Trophoblast cell (in vitro differentiated cells and primary cell): ENCODE data around the gene IGF1R.

Source experiments
- DNase-seq, 2 donors: peaks; one replicate each; pipeline ENCODE4 v3.0.0-alpha.2; 2016
- H2AFZ ChIP-seq: 2 replicates; pipeline ENCODE4 v1.6.1; 2013; ENCODE audit warnings: low read length, moderate library complexity, mild to moderate bottlenecking; ENCODE audit not compliant: insufficient read depth, poor library complexity
- H2AK5ac ChIP-seq: 2 replicates; pipeline ENCODE4 v1.6.1; 2013; ENCODE audit warnings: mild to moderate bottlenecking, low read length
- H2BK120ac ChIP-seq: 2 replicates; pipeline ENCODE4 v1.6.1; 2013; ENCODE audit warnings: low read length, mild to moderate bottlenecking, moderate library complexity; ENCODE audit not compliant: insufficient read depth, poor library complexity
- H2BK12ac ChIP-seq: 2 replicates; pipeline ENCODE4 v1.6.1; 2013; ENCODE audit warnings: mild to moderate bottlenecking, low read length, moderate library complexity
- H2BK5ac ChIP-seq: 2 replicates; pipeline ENCODE4 v1.6.1; 2013; ENCODE audit warnings: low read length, low read depth, moderate library complexity, mild to moderate bottlenecking; ENCODE audit not compliant: poor library complexity
- H3K14ac ChIP-seq: 2 replicates; pipeline ENCODE4 v1.6.1; 2013; ENCODE audit warnings: mild to moderate bottlenecking, low read length
- H3K18ac ChIP-seq: 2 replicates; pipeline ENCODE4 v1.6.1; 2013; ENCODE audit warnings: mild to moderate bottlenecking, low read length
- H3K23ac ChIP-seq: 2 replicates; pipeline ENCODE4 v1.6.1; 2013; ENCODE audit warnings: low read length
- H3K27ac ChIP-seq: 2 replicates; pipeline ENCODE4 v1.5.1; 2013; ENCODE audit warnings: low read depth, mild to moderate bottlenecking, inconsistent platforms, low read length, moderate library complexity
- H3K27me3 ChIP-seq: 2 replicates; pipeline ENCODE4 v1.6.1; 2013; ENCODE audit warnings: inconsistent platforms, mild to moderate bottlenecking, low read length, moderate library complexity; ENCODE audit not compliant: insufficient read depth
- H3K36me3 ChIP-seq, 2 experiments: 1 replicate in 1 of 2; 2 replicates in 1 of 2; pipeline ENCODE4 v1.6.1; 2013; ENCODE audit warnings: low read length in 2 of 2, mild to moderate bottlenecking in 2 of 2, moderate library complexity in 1 of 2; ENCODE audit not compliant: insufficient read depth in 2 of 2, control insufficient read depth in 1 of 2
- H3K4ac ChIP-seq: 2 replicates; pipeline ENCODE4 v1.6.1; 2013; ENCODE audit warnings: low read depth, mild to moderate bottlenecking, low read length, moderate library complexity
- H3K4me1 ChIP-seq, 2 experiments: 1 replicate in 1 of 2; 2 replicates in 1 of 2; pipeline ENCODE4 v1.6.1; 2013; ENCODE audit warnings: low read length in 2 of 2, mild to moderate bottlenecking in 2 of 2, moderate library complexity in 1 of 2; ENCODE audit not compliant: insufficient read depth in 2 of 2, control insufficient read depth in 1 of 2
- H3K4me2 ChIP-seq: 2 replicates; pipeline ENCODE4 v1.6.1; 2013; ENCODE audit warnings: inconsistent platforms, mild to moderate bottlenecking, low read length, moderate library complexity
- H3K4me3 ChIP-seq: 2 replicates; pipeline ENCODE4 v1.5.1; 2013; ENCODE audit warnings: mild to moderate bottlenecking, low read depth, low read length, inconsistent platforms
- H3K79me1 ChIP-seq: one replicate; pipeline ENCODE4 v1.6.1; 2013; ENCODE audit warnings: low read length
- H3K79me2 ChIP-seq: 2 replicates; pipeline ENCODE4 v1.6.1; 2013; ENCODE audit warnings: low read length, mild to moderate bottlenecking; ENCODE audit not compliant: control insufficient read depth, insufficient read depth, poor library complexity
- H3K9ac ChIP-seq: 2 replicates; pipeline ENCODE4 v1.6.1; 2013; ENCODE audit warnings: mild to moderate bottlenecking, low read length
- H3K9me3 ChIP-seq: 2 replicates; pipeline ENCODE4 v1.6.1; 2013; ENCODE audit warnings: low read depth, mild to moderate bottlenecking, control low read depth, inconsistent platforms, low read length; ENCODE audit not compliant: insufficient read depth
- H4K12ac ChIP-seq: 2 replicates; pipeline ENCODE4 v1.6.1; 2013; ENCODE audit warnings: low read depth, mild to moderate bottlenecking, low read length, moderate library complexity
- H4K8ac ChIP-seq: 2 replicates; pipeline ENCODE4 v1.6.1; 2013; ENCODE audit warnings: low read depth, mild to moderate bottlenecking, low read length, moderate library complexity
- H4K91ac ChIP-seq: one replicate; pipeline ENCODE4 v1.6.1; 2013; ENCODE audit warnings: low read depth, mild to moderate bottlenecking, low read length, moderate library complexity
- WGBS: extraction: QIAGEN DNeasy Blood & Tissue Kit; methylation state at CpG from one replicate; pipeline ENCODE4 v1.1.7; 2013; ENCODE audit warnings: missing lambda C conversion rate; ENCODE audit not compliant: insufficient read length, insufficient coverage; ENCODE audit errors: extremely low coverage; 5-methylcytosine and 5-hydroxymethylcytosine counted together

The IGF1R gene

DNA sequence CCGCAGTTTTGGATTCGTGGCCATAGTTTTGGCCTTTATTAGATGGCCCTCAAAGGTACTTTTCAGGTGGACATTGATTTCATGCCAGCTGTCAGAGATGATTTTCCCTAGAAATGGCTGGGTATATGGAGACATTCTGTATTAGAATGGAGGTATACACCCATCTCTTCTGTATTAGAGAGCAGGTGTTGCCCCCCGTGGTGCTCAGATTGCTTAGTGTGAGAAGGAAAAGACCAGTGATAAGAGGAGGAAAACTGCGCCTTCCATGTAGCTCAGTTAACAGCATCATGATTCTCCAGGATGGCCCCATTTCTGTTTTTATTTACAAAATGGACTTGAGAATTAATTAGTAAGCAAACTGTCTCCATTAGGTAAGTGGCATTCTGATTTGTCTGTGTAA, 145.9 kb downstream of the IGF1R start:
- Histone ChIP-seq H4K8ac (no peak overlapping the region), H2AFZ (no peak overlapping the region)
- WGBS, result no CpG with 5 or more reads among the region's 4 CpGs

DNA sequence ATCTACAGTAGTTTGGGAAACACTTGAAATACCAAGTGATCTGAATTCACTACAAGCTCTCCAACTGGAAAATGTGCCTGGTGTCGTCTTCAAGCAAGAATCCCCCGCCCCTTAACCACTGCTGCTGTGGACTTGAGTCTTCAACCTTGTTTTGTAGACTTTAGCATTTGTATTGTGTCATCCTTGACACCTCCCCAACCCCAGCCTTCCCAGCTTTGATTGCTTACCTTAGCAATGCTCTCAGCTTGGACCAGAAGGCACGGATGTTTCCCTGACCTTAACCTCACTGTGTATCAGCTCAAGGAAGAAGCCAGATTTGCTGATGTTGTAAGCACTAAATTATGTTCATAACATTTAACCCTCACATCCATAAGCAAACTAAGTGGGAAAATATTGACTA, 146.4 kb downstream of the IGF1R start:
- Histone ChIP-seq H3K27me3 (no peaks in the 10 kb centered on the region), H2BK12ac (no peak overlapping the region), H3K36me3 (peaks cover 2% of the 10 kb centered on the region in 2 experiments), H4K12ac (no peak overlapping the region), H3K9ac (no peak overlapping the region), H3K14ac (no peak overlapping the region), H3K23ac (no peak overlapping the region), H3K79me2 (peaks cover 10% of the 10 kb centered on the region), H3K4me3 (no peak overlapping the region), H3K4ac (no peak overlapping the region), H2BK120ac (no peak overlapping the region), H3K27ac (no peak overlapping the region), H3K4me1 (peaks cover 7 to 9% of the 10 kb centered on the region in 2 experiments), H2BK5ac (no peak overlapping the region), H3K18ac (no peak overlapping the region), H2AK5ac (no peak overlapping the region), H3K4me2 (no peak overlapping the region), H3K9me3 (peaks cover 2% of the 10 kb centered on the region), H4K91ac (no peak overlapping the region), H4K8ac (no peak overlapping the region), H3K79me1 (no peaks in the 10 kb centered on the region), H2AFZ (no peak overlapping the region)
- DNase-seq, result peak; percentile 38 to 73
- WGBS, result no CpG with 5 or more reads among the region's 3 CpGs

More for the DNA sequence above, 145.9 kb downstream of the IGF1R start:
- Histone ChIP-seq H4K91ac (no peak overlapping the region), H3K4ac (peak overlapping the region; percentile 66), H3K4me3 (no peak overlapping the region), H3K9ac (no peak overlapping the region), H3K23ac (no peak overlapping the region), H3K14ac (no peak overlapping the region), H3K79me1 (no peaks in the 10 kb centered on the region), H4K12ac (no peak overlapping the region), H2BK12ac (no peak overlapping the region), H3K27ac (no peak overlapping the region), H3K18ac (no peak overlapping the region), H3K79me2 (peaks cover 12% of the 10 kb centered on the region), H3K4me2 (no peak overlapping the region), H3K9me3 (peaks cover 2% of the 10 kb centered on the region), H2BK5ac (no peak overlapping the region), H3K27me3 (no peaks in the 10 kb centered on the region), H2BK120ac (no peak overlapping the region), H3K36me3 (peaks cover 2% of the 10 kb centered on the region in 2 experiments), H3K4me1 (peaks cover 4 to 7% of the 10 kb centered on the region in 2 experiments), H2AK5ac (no peak overlapping the region)
- DNase-seq, result no peak

DNA sequence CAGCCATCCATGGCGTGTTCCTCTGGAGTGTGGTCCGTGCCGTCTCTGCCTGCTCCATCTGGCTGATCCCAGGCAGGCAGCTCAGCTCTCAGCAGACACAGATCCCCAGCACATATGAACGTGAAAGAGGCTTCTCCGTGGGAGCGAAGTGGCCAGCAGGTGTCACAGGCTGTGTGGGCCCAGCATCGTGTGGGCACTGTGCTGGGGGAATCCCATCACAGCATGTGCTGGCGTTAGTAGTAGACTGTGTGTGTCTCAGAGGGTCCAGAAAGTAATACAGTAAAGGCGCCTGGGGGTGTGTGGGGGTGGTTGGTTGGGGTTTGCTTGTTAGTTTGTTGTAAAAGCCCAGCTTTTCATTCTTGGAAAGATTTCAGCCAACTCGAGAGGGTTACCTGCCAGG, 147.6 kb downstream of the IGF1R start:
- H2BK120ac ChIP-seq, result no peak overlapping the region
- peaks cover 0 to 2% of the 10 kb centered on the region in 2 experiments for H3K36me3 ChIP-seq
- H3K4ac ChIP-seq, result peak overlapping the region; percentile 94
- H4K8ac ChIP-seq, result no peak overlapping the region
- no peaks in the 10 kb centered on the region for H3K27me3 ChIP-seq
- no peak overlapping the region for H2AK5ac ChIP-seq
- H3K79me1 ChIP-seq, result peaks cover under 1% of the 10 kb centered on the region
- H3K23ac ChIP-seq, result no peak overlapping the region
- H3K18ac ChIP-seq, result peak overlapping the region; percentile 81
- WGBS, result no CpG with 5 or more reads among the region's 10 CpGs
- H3K9ac ChIP-seq, result no peak overlapping the region
- H3K27ac ChIP-seq, result no peak overlapping the region
- no peak overlapping the region for H3K4me3 ChIP-seq
- H3K14ac ChIP-seq, result no peak overlapping the region
- H4K91ac ChIP-seq, result no peak overlapping the region
- H2BK5ac ChIP-seq, result no peak overlapping the region
- H2BK12ac ChIP-seq, result no peak overlapping the region
- H4K12ac ChIP-seq, result no peak overlapping the region
- no peak overlapping the region for H2AFZ ChIP-seq
- H3K9me3 ChIP-seq, result peaks cover 2% of the 10 kb centered on the region
- H3K4me1 ChIP-seq, result peaks cover 4 to 16% of the 10 kb centered on the region in 2 experiments
- no peak for DNase-seq
- H3K4me2 ChIP-seq, result no peak overlapping the region
- H3K79me2 ChIP-seq, result peaks cover 6% of the 10 kb centered on the region

DNA sequence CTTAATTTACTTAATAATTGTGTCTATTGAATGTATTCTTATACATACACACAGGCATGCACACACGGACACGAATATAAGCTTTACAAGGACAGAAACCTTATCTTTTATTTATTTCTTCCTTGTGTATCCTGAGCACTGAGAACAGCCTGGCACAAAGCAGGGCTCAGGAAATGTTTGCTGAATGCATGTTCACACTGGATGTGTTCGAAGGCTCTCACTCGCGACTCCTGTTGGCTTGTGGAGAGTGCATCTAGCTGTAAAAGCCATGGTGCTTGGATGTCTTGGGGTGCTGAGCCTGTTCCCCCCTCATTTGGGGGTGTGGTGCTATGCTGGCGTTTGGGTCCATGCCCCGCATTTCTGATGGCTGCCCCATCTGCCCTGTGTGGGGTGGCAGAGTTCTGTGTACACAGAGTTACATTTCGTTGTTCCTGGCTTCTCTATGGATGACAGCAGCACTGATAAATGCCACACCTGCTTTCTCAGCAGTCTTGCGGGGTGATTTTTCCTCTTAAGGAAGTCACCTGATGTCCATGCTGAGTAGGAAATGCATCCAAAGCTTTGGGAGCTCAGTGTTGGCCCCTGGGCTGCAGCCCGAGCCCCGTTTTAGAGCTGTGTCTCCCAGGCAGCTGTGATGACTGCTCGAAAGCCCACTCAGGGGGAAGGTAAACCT, 148.5 kb downstream of the IGF1R start:
- H3K4me3 ChIP-seq, result no peak overlapping the region
- H3K9ac ChIP-seq, result no peak overlapping the region
- H3K27ac ChIP-seq, result no peak overlapping the region
- H3K79me2 ChIP-seq, result peaks cover 11% of the 10 kb centered on the region
- no peak overlapping the region for H2BK12ac ChIP-seq
- no peak overlapping the region for H3K23ac ChIP-seq
- H2AFZ ChIP-seq, result no peak overlapping the region
- DNase-seq, result no peak
- no peak overlapping the region for H3K4me2 ChIP-seq
- peaks cover 9 to 21% of the 10 kb centered on the region in 2 experiments for H3K4me1 ChIP-seq
- peaks cover 2% of the 10 kb centered on the region for H3K79me1 ChIP-seq
- peak overlapping the region; percentile 19 for H3K4ac ChIP-seq
- no peak overlapping the region for H2AK5ac ChIP-seq
- H2BK5ac ChIP-seq, result no peak overlapping the region
- H3K9me3 ChIP-seq, result peaks cover 2% of the 10 kb centered on the region
- no peak overlapping the region for H4K12ac ChIP-seq
- H3K18ac ChIP-seq, result no peak overlapping the region
- H3K27me3 ChIP-seq, result no peaks in the 10 kb centered on the region
- H4K91ac ChIP-seq, result no peak overlapping the region
- no peak overlapping the region for H2BK120ac ChIP-seq
- H3K14ac ChIP-seq, result no peak overlapping the region
- H3K36me3 ChIP-seq, result peaks cover 0 to 2% of the 10 kb centered on the region in 2 experiments
- no CpG with 5 or more reads among the region's 12 CpGs for WGBS
- no peak overlapping the region for H4K8ac ChIP-seq
